ENCODE data around the gene NPNT.

- TF ChIP-seq CTCF (IDR thresholded peaks at IDR 0.05; ENCODE audit: low read length) (no peak), EZH2 (IDR thresholded peaks at IDR 0.05; ENCODE audit: borderline replicate concordance, low read length) (no peak)
Observed at GRCh38 chr4:105969575-105969974, 74.3 kb downstream of the NPNT start.
